K562 (cell line): ENCODE results near the gene FEV. TPM values are rescaled to one million over a fixed set of nuclear protein-coding genes. Genes with fewer than 3 reads are reported as not detected.

Experiments
- BMI1 ChIP-seq: fragments of 150-350 bp; IDR thresholded peaks from 2 replicates; pipeline ENCODE4 v1.6.1; 2014; ENCODE audit warnings: low read length
- CTBP1 ChIP-seq: fragments of 450-650 bp; IDR thresholded peaks from 2 replicates; pipeline ENCODE4 v1.6.1; 2016; ENCODE audit warnings: borderline replicate concordance
- KDM5B ChIP-seq: fragments of 200-600 bp; sonication (generic); IDR thresholded peaks from 2 replicates; pipeline ENCODE4 v1.6.1; 2012; ENCODE audit warnings: low read depth, mild to moderate bottlenecking, moderate library complexity, low read length, control low read depth, inconsistent platforms; ENCODE audit not compliant: insufficient replicate concordance
- KLF10 ChIP-seq: fragments of 250-450 bp; sonication (Bioruptor Pico); IDR thresholded peaks from 2 replicates; pipeline ENCODE4 v1.6.1; 2021; ENCODE audit warnings: matching md5 sums
- MNT ChIP-seq, 2 experiments: fragments of 450-650 bp; conservative IDR thresholded peaks; 2 replicates each; pipeline ENCODE4 v1.6.1; 2017; ENCODE audit warnings: mild to moderate bottlenecking in 2 of 2, moderate library complexity in 2 of 2
- NCOA4 ChIP-seq: fragments of 450-650 bp; IDR thresholded peaks from 2 replicates; pipeline ENCODE4 v1.6.1; 2018; ENCODE audit warnings: mild to moderate bottlenecking; ENCODE audit not compliant: partially characterized antibody
- PRPF4 ChIP-seq: fragments of 200-400 bp; formaldehyde crosslinking; IDR thresholded peaks from one replicate; pipeline ENCODE4 v1.6.1; 2017; ENCODE audit warnings: low read length, low read depth, mild to moderate bottlenecking; ENCODE audit not compliant: insufficient read depth, poor library complexity, severe bottlenecking
- PYGO2 ChIP-seq: fragments of 450-650 bp; IDR thresholded peaks from 2 replicates; pipeline ENCODE4 v1.6.1; 2016; ENCODE audit warnings: mild to moderate bottlenecking, missing genetic modification characterization, moderate library complexity, missing compliant biosample characterization
- TRIM24 ChIP-seq, 2 experiments: fragments of 450-650 bp; IDR thresholded peaks; 2 replicates each; pipeline ENCODE4 v1.6.1; 2016
- U2AF1 ChIP-seq: fragments of 200-400 bp; formaldehyde crosslinking; optimal IDR thresholded peaks from 2 replicates; pipeline ENCODE3; 2017; ENCODE audit warnings: mild to moderate bottlenecking, low read depth, low read length, moderate library complexity
- ZNF12 ChIP-seq: sonication (generic); formaldehyde crosslinking; IDR thresholded peaks from 2 replicates; pipeline ENCODE4 v1.4.0; 2020; ENCODE audit warnings: mild to moderate bottlenecking, missing genetic modification reagents
- ZNF584 ChIP-seq: fragments of 200-800 bp; sonication (Bioruptor generic); IDR thresholded peaks from 2 replicates; pipeline ENCODE4 v1.6.1; 2016; ENCODE audit warnings: low read depth, mild to moderate bottlenecking, missing genetic modification characterization, missing compliant biosample characterization
- ZNF778 ChIP-seq: fragments of 450-650 bp; formaldehyde crosslinking; IDR thresholded peaks from 2 replicates; pipeline ENCODE4 v1.4.0; 2020; ENCODE audit warnings: mild to moderate bottlenecking, moderate library complexity
- ZNF79 ChIP-seq: fragments of 250-450 bp; sonication (Bioruptor Pico); IDR thresholded peaks from 2 replicates; pipeline ENCODE4 v1.4.0; 2020; ENCODE audit warnings: low read depth, mild to moderate bottlenecking, moderate library complexity
- polyA plus RNA-seq, 8 experiments: library from polyadenylated mRNA; depleted of rRNA in 4 of 8; stranded (reverse) in 5 of 8; unstranded in 3 of 8; fragments of >200 nt; fragmentation: Nextera tagmentation in 2 of 8; fragmentation: Illumina TruSeq in 1 of 8; extraction: Ambion mirVana in 2 of 8; extraction: Trizol in 1 of 8; gene quantifications; 2 replicates each; pipeline versions ENCODE4 v1.2.1 to v1.2.3, GENCODE V29; 2011 to 2014; ENCODE audit warnings: inconsistent platforms in 1 of 8, missing spikeins in 1 of 8
- total RNA-seq, 7 experiments: library from RNA; depleted of rRNA in 6 of 7; stranded (reverse); fragments of >200 nt in 6 of 7; fragmentation: Illumina TruSeq in 2 of 7; extraction: Trizol in 2 of 7; gene quantifications; 2 replicates each; pipeline versions ENCODE4 v1.2.1 to v1.2.3, GENCODE V29; 2011 to 2021; ENCODE audit warnings: low replicate concordance in 1 of 7
- TF ChIP-seq, protein P1 (sequence below): fragments of 250-450 bp; sonication (Bioruptor Pico); IDR thresholded peaks from 2 replicates; pipeline ENCODE4 v1.4.0; 2020; ENCODE audit warnings: borderline replicate concordance
- TF ChIP-seq, protein P2 (sequence below): fragments of 250-450 bp; sonication (Bioruptor Pico); IDR thresholded peaks from 2 replicates; pipeline ENCODE4 v1.5.0; 2021
- TF ChIP-seq, protein P3 (sequence below): sonication (generic); formaldehyde crosslinking; IDR thresholded peaks from 2 replicates; pipeline ENCODE4 v1.8.0; 2022; ENCODE audit warnings: mild to moderate bottlenecking, missing genetic modification reagents

Gene FEV
- total and polyA plus RNA-seq, 9 of the 15 experiments (the other 6 are each of a cell fraction or from before 2014, with no cell fraction given), result 0.08 to 1.6 (median 0.62) TPM; not detected in 1

- TF ChIP-seq ZNF778 (no peak), CTBP1 (0 out of 2 replicates have a peak, but pooled peaks have one; percentile 21), KLF10 (no peak), KDM5B (no peak), ZNF12 (CRISPR knock-in tag) (no peak), ZNF584 (no peak), MNT (conservative IDR thresholded peaks at IDR 0.05) (0 out of 4 replicates have a peak, but pooled peaks have one; percentile 18 to 40), NCOA4 (no peak), U2AF1 (no peak), PYGO2 (tag) (no peak), BMI1 (no peak), ZNF79 (CRISPR knock-in tag) (no peak), PRPF4 (no peak), TRIM24 (IDR thresholded peaks at IDR 0.05) (0 out of 4 replicates have a peak, but pooled peaks of 1 of the 2 experiments have one; percentile 34)
- TF ChIP-seq, protein P1, sequence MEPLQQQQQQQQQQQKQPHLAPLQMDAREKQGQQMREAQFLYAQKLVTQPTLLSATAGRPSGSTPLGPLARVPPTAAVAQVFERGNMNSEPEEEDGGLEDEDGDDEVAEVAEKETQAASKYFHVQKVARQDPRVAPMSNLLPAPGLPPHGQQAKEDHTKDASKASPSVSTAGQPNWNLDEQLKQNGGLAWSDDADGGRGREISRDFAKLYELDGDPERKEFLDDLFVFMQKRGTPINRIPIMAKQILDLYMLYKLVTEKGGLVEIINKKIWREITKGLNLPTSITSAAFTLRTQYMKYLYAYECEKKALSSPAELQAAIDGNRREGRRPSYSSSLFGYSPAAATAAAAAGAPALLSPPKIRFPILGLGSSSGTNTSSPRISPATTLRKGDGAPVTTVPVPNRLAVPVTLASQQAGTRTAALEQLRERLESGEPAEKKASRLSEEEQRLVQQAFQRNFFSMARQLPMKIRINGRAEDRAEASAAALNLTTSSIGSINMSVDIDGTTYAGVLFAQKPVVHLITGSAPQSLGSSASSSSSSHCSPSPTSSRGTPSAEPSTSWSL (CRISPR knock-in tag), result no peak
- TF ChIP-seq, protein P2, sequence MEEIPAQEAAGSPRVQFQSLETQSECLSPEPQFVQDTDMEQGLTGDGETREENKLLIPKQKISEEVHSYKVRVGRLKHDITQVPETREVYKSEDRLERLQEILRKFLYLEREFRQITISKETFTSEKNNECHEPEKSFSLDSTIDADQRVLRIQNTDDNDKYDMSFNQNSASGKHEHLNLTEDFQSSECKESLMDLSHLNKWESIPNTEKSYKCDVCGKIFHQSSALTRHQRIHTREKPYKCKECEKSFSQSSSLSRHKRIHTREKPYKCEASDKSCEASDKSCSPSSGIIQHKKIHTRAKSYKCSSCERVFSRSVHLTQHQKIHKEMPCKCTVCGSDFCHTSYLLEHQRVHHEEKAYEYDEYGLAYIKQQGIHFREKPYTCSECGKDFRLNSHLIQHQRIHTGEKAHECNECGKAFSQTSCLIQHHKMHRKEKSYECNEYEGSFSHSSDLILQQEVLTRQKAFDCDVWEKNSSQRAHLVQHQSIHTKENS, result no peak
- TF ChIP-seq, protein P3, sequence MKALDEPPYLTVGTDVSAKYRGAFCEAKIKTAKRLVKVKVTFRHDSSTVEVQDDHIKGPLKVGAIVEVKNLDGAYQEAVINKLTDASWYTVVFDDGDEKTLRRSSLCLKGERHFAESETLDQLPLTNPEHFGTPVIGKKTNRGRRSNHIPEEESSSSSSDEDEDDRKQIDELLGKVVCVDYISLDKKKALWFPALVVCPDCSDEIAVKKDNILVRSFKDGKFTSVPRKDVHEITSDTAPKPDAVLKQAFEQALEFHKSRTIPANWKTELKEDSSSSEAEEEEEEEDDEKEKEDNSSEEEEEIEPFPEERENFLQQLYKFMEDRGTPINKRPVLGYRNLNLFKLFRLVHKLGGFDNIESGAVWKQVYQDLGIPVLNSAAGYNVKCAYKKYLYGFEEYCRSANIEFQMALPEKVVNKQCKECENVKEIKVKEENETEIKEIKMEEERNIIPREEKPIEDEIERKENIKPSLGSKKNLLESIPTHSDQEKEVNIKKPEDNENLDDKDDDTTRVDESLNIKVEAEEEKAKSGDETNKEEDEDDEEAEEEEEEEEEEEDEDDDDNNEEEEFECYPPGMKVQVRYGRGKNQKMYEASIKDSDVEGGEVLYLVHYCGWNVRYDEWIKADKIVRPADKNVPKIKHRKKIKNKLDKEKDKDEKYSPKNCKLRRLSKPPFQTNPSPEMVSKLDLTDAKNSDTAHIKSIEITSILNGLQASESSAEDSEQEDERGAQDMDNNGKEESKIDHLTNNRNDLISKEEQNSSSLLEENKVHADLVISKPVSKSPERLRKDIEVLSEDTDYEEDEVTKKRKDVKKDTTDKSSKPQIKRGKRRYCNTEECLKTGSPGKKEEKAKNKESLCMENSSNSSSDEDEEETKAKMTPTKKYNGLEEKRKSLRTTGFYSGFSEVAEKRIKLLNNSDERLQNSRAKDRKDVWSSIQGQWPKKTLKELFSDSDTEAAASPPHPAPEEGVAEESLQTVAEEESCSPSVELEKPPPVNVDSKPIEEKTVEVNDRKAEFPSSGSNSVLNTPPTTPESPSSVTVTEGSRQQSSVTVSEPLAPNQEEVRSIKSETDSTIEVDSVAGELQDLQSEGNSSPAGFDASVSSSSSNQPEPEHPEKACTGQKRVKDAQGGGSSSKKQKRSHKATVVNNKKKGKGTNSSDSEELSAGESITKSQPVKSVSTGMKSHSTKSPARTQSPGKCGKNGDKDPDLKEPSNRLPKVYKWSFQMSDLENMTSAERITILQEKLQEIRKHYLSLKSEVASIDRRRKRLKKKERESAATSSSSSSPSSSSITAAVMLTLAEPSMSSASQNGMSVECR (CRISPR knock-in tag), result no peak
Measured at GRCh38 chr2:218964041-218964771, 20.8 kb downstream of the FEV start (continued).
